Upper lobe of right lung (tissue), 1 donor: Measurements from ENCODE around the gene STOM. TPM values are rescaled to one million over a fixed set of nuclear protein-coding genes. Genes with fewer than 3 reads are reported as not detected.

Source experiments
- ATAC-seq: fragments of 200-7000 bp; cut with Tn5 transposase; one replicate; pipeline ENCODE4 v1.9.1; 2020; ENCODE audit warnings: mild to moderate bottlenecking, moderate library complexity
- DNase-seq: peaks from one replicate; pipeline ENCODE4 v3.0.0-alpha.2; 2020
- H3K27ac ChIP-seq: fragments of 200-600 bp; one replicate; pipeline ENCODE4 v1.8.0; 2022
- H3K27me3 ChIP-seq: fragments of 200-600 bp; one replicate; pipeline ENCODE4 v1.8.0; 2022; ENCODE audit warnings: mild to moderate bottlenecking
- H3K36me3 ChIP-seq: fragments of 200-600 bp; one replicate; pipeline ENCODE4 v1.8.0; 2022
- H3K4me1 ChIP-seq: fragments of 200-600 bp; one replicate; pipeline ENCODE4 v1.8.0; 2022
- H3K4me3 ChIP-seq: fragments of 200-600 bp; one replicate; pipeline ENCODE4 v1.8.0; 2022; ENCODE audit warnings: mild to moderate bottlenecking
- H3K9me3 ChIP-seq: fragments of 200-600 bp; one replicate; pipeline ENCODE4 v1.8.0; 2022
- intact Hi-C: fragments of 100-400 bp; cut with DNase I; formaldehyde crosslinking; loops from one replicate; pipeline ENCODE4 v1.11.0; 2022
- total RNA-seq: library from RNA; stranded (reverse); fragmentation: NEBNext Ultra II Directional; extraction: Animal tissue kit (Norgen Biotek cat#: 25700); gene quantifications from one replicate; pipeline ENCODE4 v1.2.1, GENCODE V29; 2021
- TF ChIP-seq, protein P1 (sequence below): fragments of 200-600 bp; IDR thresholded peaks from one replicate; pipeline ENCODE4 v1.8.0; 2022; ENCODE audit warnings: antibody characterized with exemption
- donor health status: DM: no; HTN: yes; CAD: no; lungs with severe emphysema.

Gene STOM
- total RNA-seq, 1 donor from 2014 or later = 595 TPM

DNA sequence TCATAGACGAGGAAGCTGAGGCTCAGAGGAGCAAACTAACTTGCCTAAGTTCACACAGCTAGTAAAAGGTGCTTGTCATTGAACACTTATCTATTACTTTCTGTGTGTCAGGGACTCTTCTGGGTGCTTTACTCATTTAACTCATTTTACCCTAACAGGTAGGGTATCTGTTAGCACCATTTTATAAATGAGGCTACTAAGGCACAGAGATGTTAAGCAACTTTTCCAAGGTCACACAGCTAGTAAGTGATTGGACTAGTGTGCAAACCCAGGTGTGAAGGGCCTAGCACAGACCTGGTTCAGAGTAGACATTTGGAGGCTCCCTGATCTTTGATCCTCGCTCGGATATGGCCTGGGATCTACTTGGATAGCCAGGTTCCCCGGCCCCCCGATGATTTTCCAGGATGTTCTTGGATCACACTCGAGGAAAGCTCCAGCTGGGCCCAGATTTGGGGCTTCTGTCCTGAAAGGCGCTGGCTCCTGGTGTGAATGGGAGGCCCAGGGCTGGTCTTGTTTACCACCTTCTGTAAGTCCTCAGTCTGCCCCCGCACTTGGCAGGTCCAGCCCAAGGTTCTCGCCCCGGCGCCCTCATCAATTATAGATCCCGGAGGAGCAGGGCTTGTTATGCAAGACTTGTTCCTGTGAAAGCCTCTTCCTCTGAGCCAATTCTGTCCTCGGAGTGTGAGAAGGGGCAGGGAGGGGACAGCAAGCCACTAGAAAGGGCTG is 64.6 kb downstream of the STOM start:
- H3K4me1 ChIP-seq = peaks cover 47% of the 10 kb centered on the region
- peak; percentile 9 for ATAC-seq
- no peak overlapping the region for H3K4me3 ChIP-seq
- DNase-seq = peak; percentile 73
- intact Hi-C loops = no loop called here
- no peaks in the 10 kb centered on the region for H3K9me3 ChIP-seq
- H3K36me3 ChIP-seq = peaks cover 83% of the 10 kb centered on the region
- H3K27me3 ChIP-seq = no peaks in the 10 kb centered on the region
- TF ChIP-seq, protein P1, sequence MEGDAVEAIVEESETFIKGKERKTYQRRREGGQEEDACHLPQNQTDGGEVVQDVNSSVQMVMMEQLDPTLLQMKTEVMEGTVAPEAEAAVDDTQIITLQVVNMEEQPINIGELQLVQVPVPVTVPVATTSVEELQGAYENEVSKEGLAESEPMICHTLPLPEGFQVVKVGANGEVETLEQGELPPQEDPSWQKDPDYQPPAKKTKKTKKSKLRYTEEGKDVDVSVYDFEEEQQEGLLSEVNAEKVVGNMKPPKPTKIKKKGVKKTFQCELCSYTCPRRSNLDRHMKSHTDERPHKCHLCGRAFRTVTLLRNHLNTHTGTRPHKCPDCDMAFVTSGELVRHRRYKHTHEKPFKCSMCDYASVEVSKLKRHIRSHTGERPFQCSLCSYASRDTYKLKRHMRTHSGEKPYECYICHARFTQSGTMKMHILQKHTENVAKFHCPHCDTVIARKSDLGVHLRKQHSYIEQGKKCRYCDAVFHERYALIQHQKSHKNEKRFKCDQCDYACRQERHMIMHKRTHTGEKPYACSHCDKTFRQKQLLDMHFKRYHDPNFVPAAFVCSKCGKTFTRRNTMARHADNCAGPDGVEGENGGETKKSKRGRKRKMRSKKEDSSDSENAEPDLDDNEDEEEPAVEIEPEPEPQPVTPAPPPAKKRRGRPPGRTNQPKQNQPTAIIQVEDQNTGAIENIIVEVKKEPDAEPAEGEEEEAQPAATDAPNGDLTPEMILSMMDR = no peak
- H3K27ac ChIP-seq = peak overlapping the region; percentile 55

GRCh38 chr9:121304707-121305106 is 65.3 kb downstream of the STOM start:
- Histone ChIP-seq H3K4me1 (peaks cover 48% of the 10 kb centered on the region), H3K27ac (no peak overlapping the region), H3K36me3 (peaks cover 75% of the 10 kb centered on the region), H3K27me3 (no peaks in the 10 kb centered on the region), H3K4me3 (no peak overlapping the region), H3K9me3 (no peaks in the 10 kb centered on the region)
- TF ChIP-seq, protein P1 = no peak
- intact Hi-C loops = no loop called here
- ATAC-seq (no peak), DNase-seq (no peak)

- Histone ChIP-seq H3K4me1 (peaks cover 57% of the 10 kb centered on the region), H3K36me3 (peaks cover 71% of the 10 kb centered on the region), H3K4me3 (no peak overlapping the region), H3K27ac (peak overlapping the region; percentile 17), H3K9me3 (no peaks in the 10 kb centered on the region), H3K27me3 (no peaks in the 10 kb centered on the region)
- TF ChIP-seq, protein P1 = no peak
- intact Hi-C loops = no loop called here
- DNase-seq = peak; percentile 56
- peak; percentile 48 for ATAC-seq
Observed at GRCh38 chr9:121303456-121304451, 66.3 kb downstream of the STOM start.

GRCh38 chr9:121302786-121303185 is 67.3 kb downstream of the STOM start:
- no peak for ATAC-seq
- TF ChIP-seq, protein P1 = no peak
- intact Hi-C loops = no loop called here
- H3K27me3 ChIP-seq = no peaks in the 10 kb centered on the region
- peaks cover 66% of the 10 kb centered on the region for H3K4me1 ChIP-seq
- peak; percentile 45 for DNase-seq
- H3K9me3 ChIP-seq = no peaks in the 10 kb centered on the region
- no peak overlapping the region for H3K27ac ChIP-seq
- peaks cover 61% of the 10 kb centered on the region for H3K36me3 ChIP-seq
- no peak overlapping the region for H3K4me3 ChIP-seq

- ATAC-seq = no peak
- Histone ChIP-seq H3K27me3 (no peaks in the 10 kb centered on the region), H3K36me3 (peaks cover 57% of the 10 kb centered on the region), H3K9me3 (no peaks in the 10 kb centered on the region), H3K4me3 (no peak overlapping the region), H3K4me1 (peaks cover 70% of the 10 kb centered on the region), H3K27ac (no peak overlapping the region)
- intact Hi-C loops = no loop called here
- no peak for DNase-seq
- TF ChIP-seq, protein P1 = no peak
Observed at GRCh38 chr9:121302341-121302740, 67.7 kb downstream of the STOM start.
